ENCODE results near the gene PAK3. TPM values are rescaled to one million over a fixed set of nuclear protein-coding genes. Genes with fewer than 3 reads are reported as not detected.

The PAK3 gene
- 4.0 TPM for total RNA-seq (ENCODE audit: unreplicated experiment)
- long read RNA-seq, partial matches to known transcripts = 1 of 6 reads
- long read RNA-seq, other reads (novel, unspliced or antisense) = 5 of 6 reads

- Mint-ChIP-seq H3K4me1 (ENCODE audit: unreplicated experiment) (no peaks in the 10 kb centered on the region), H3K27ac (ENCODE audit: unreplicated experiment) (no peak within 1 kb of the TSS), H3K9me3 (ENCODE audit: unreplicated experiment) (no peaks in the 10 kb centered on the region), H3K27me3 (ENCODE audit: unreplicated experiment) (peaks cover 7% of the 10 kb centered on the region), H3K4me3 (ENCODE audit: unreplicated experiment) (peak within 1 kb of the TSS; percentile 94), H3K36me3 (ENCODE audit: low read depth, unreplicated experiment) (no peaks in the 10 kb centered on the region)
- TF ChIP-seq CTCF (IDR thresholded peaks at IDR 0.05; ENCODE audit: unreplicated experiment) = no peak
- peak; percentile 28 for DNase-seq (ENCODE audit: low spot score)
Observed at GRCh38 chrX:111095974-111096895, at the start of gene PAK3. TSS of gene PAK3 (plus strand) at chrX:111096191. CDS start at chrX:111123104, 26,913 bp downstream.

- H3K4me1 Mint-ChIP-seq (ENCODE audit: unreplicated experiment) = no peaks in the 10 kb centered on the region
- H3K9me3 Mint-ChIP-seq (ENCODE audit: unreplicated experiment) = no peaks in the 10 kb centered on the region
- H3K4me3 Mint-ChIP-seq (ENCODE audit: unreplicated experiment) = no peak overlapping the region
- TF ChIP-seq CTCF (IDR thresholded peaks at IDR 0.05; ENCODE audit: unreplicated experiment) = no peak
- no peaks in the 10 kb centered on the region for H3K36me3 Mint-ChIP-seq (ENCODE audit: low read depth, unreplicated experiment)
- no peak overlapping the region for H3K27ac Mint-ChIP-seq (ENCODE audit: unreplicated experiment)
- DNase-seq (ENCODE audit: low spot score) = no peak
- H3K27me3 Mint-ChIP-seq (ENCODE audit: unreplicated experiment) = peaks cover 2% of the 10 kb centered on the region
Observed at GRCh38 chrX:111047575-111047974, 48.4 kb upstream of the PAK3 start.

GRCh38 chrX:111052478-111052877, 43.5 kb upstream of the PAK3 start:
- DNase-seq (ENCODE audit: low spot score) = no peak
- Mint-ChIP-seq H3K27me3 (ENCODE audit: unreplicated experiment) (no peaks in the 10 kb centered on the region), H3K4me1 (ENCODE audit: unreplicated experiment) (no peaks in the 10 kb centered on the region), H3K36me3 (ENCODE audit: low read depth, unreplicated experiment) (no peaks in the 10 kb centered on the region), H3K9me3 (ENCODE audit: unreplicated experiment) (no peaks in the 10 kb centered on the region), H3K27ac (ENCODE audit: unreplicated experiment) (no peak overlapping the region), H3K4me3 (ENCODE audit: unreplicated experiment) (no peak overlapping the region)
- TF ChIP-seq CTCF (IDR thresholded peaks at IDR 0.05; ENCODE audit: unreplicated experiment) = no peak

GRCh38 chrX:111071542-111072277, 24.3 kb upstream of the PAK3 start:
- Mint-ChIP-seq H3K4me1 (ENCODE audit: unreplicated experiment) (peaks cover 4% of the 10 kb centered on the region), H3K27me3 (ENCODE audit: unreplicated experiment) (peaks cover 1% of the 10 kb centered on the region), H3K36me3 (ENCODE audit: low read depth, unreplicated experiment) (no peaks in the 10 kb centered on the region), H3K27ac (ENCODE audit: unreplicated experiment) (no peak overlapping the region), H3K9me3 (ENCODE audit: unreplicated experiment) (no peaks in the 10 kb centered on the region), H3K4me3 (ENCODE audit: unreplicated experiment) (no peak overlapping the region)
- no peak for TF ChIP-seq CTCF (IDR thresholded peaks at IDR 0.05; ENCODE audit: unreplicated experiment)
- DNase-seq (ENCODE audit: low spot score) = no peak
